Lung (tissue), 12 donors: ENCODE data around the gene KRTAP1-4. TPM values are rescaled to one million over a fixed set of nuclear protein-coding genes. Genes with fewer than 3 reads are reported as not detected.

Experiments
- ATAC-seq: fragments of 200-7000 bp; cut with Tn5 transposase; one replicate; pipeline ENCODE4 v1.9.1; 2020; ENCODE audit warnings: moderate number of reproducible peaks; ENCODE audit not compliant: insufficient read depth, low FRiP score
- DNase-seq, 3 donors: peaks; one replicate each; pipeline ENCODE4 v3.0.0-alpha.2; 2013 to 2017
- H3K27ac ChIP-seq, 2 donors: one replicate each; pipeline ENCODE4 v1.5.1; 2013; ENCODE audit warnings: mild to moderate bottlenecking in 2 of 2, moderate library complexity in 2 of 2, control low read depth in 1 of 2, inconsistent platforms in 1 of 2, low read depth in 1 of 2, low read length in 1 of 2
- H3K27me3 ChIP-seq, 3 donors: one replicate each; pipeline ENCODE4 v1.5.1; 2013; ENCODE audit warnings: low read length in 2 of 3; ENCODE audit not compliant: control insufficient read depth in 3 of 3, insufficient read depth in 3 of 3
- H3K36me3 ChIP-seq, 4 donors: one replicate each; pipeline ENCODE4 v1.5.1; 2013; ENCODE audit warnings: low read length in 4 of 4, mild to moderate bottlenecking in 1 of 4, moderate library complexity in 1 of 4; ENCODE audit not compliant: control insufficient read depth in 4 of 4, insufficient read depth in 4 of 4
- H3K4me1 ChIP-seq, 5 donors: one replicate each; pipeline ENCODE4 v1.5.1; 2013; ENCODE audit warnings: low read length in 5 of 5, mild to moderate bottlenecking in 2 of 5, moderate library complexity in 1 of 5; ENCODE audit not compliant: control insufficient read depth in 5 of 5, insufficient read depth in 5 of 5
- H3K4me3 ChIP-seq: one replicate; pipeline ENCODE4 v1.5.1; 2013; ENCODE audit warnings: mild to moderate bottlenecking, control low read depth, moderate library complexity
- H3K9ac ChIP-seq, 2 donors: one replicate each; pipeline ENCODE4 v1.5.1; 2013; ENCODE audit warnings: low read length in 2 of 2, control low read depth in 1 of 2; ENCODE audit not compliant: insufficient read depth in 1 of 2
- H3K9me3 ChIP-seq, 4 donors: one replicate each; pipeline ENCODE4 v1.5.1; 2013; ENCODE audit warnings: low read length in 3 of 4, mild to moderate bottlenecking in 1 of 4, moderate library complexity in 1 of 4; ENCODE audit not compliant: control insufficient read depth in 4 of 4, insufficient read depth in 3 of 4
- WGBS, 2 donors: extraction: QIAGEN DNeasy Blood & Tissue Kit; methylation state at CpG; one replicate each; pipeline ENCODE4 v1.1.7; 2013; 5-methylcytosine and 5-hydroxymethylcytosine counted together
- polyA plus RNA-seq, 2 donors: library from polyadenylated mRNA; stranded (reverse); fragments of 200-250 nt; gene quantifications; one replicate each; pipeline ENCODE4 v1.2.1, GENCODE V29; 2013
- total RNA-seq, 2 donors: library from RNA; depleted of rRNA in 1 of 2; stranded (reverse); fragments of >200 nt in 1 of 2; gene quantifications; one replicate each; pipeline ENCODE4 v1.2.1, GENCODE V29; 2014 to 2021
- TF ChIP-seq, protein P1 (sequence below): IDR thresholded peaks from 2 replicates; pipeline ENCODE4 v1.5.1; 2012; ENCODE audit warnings: mild to moderate bottlenecking; ENCODE audit errors: control extremely low read depth, extremely low read depth
- donor health status: control.
- donor health status: control.
- donor health status: Bipolar disorder and iron deficiency.
- donor health status: healthy.
- donor health status: DM: yes; HTN: yes; CAD: no.

KRTAP1-4 gene
- total and polyA plus RNA-seq, 4 donors, result not detected

GRCh38 chr17:40997361-40997760 is 32.6 kb downstream of the KRTAP1-4 start:
- no peak overlapping the region for H3K27ac ChIP-seq
- no peak for ATAC-seq
- H3K27me3 ChIP-seq, result peaks cover 0 to 2% (median 2%) of the 10 kb centered on the region in 3 donors
- TF ChIP-seq, protein P1, sequence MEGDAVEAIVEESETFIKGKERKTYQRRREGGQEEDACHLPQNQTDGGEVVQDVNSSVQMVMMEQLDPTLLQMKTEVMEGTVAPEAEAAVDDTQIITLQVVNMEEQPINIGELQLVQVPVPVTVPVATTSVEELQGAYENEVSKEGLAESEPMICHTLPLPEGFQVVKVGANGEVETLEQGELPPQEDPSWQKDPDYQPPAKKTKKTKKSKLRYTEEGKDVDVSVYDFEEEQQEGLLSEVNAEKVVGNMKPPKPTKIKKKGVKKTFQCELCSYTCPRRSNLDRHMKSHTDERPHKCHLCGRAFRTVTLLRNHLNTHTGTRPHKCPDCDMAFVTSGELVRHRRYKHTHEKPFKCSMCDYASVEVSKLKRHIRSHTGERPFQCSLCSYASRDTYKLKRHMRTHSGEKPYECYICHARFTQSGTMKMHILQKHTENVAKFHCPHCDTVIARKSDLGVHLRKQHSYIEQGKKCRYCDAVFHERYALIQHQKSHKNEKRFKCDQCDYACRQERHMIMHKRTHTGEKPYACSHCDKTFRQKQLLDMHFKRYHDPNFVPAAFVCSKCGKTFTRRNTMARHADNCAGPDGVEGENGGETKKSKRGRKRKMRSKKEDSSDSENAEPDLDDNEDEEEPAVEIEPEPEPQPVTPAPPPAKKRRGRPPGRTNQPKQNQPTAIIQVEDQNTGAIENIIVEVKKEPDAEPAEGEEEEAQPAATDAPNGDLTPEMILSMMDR, result no peak
- DNase-seq, result no peak
- no peaks in the 10 kb centered on the region for H3K9me3 ChIP-seq
- no peaks in the 10 kb centered on the region for H3K36me3 ChIP-seq
- no peak overlapping the region for H3K4me3 ChIP-seq
- H3K4me1 ChIP-seq, result no peaks in the 10 kb centered on the region
- WGBS, 2 donors, result 64 to 85% methylated on average over 2 of the region's 2 CpGs
- no peak overlapping the region for H3K9ac ChIP-seq

GRCh38 chr17:40996829-40997228 is 33.2 kb downstream of the KRTAP1-4 start:
- Histone ChIP-seq H3K9ac (no peak overlapping the region), H3K27me3 (peaks cover 0 to 2% (median 2%) of the 10 kb centered on the region in 3 donors), H3K9me3 (no peaks in the 10 kb centered on the region), H3K4me1 (no peaks in the 10 kb centered on the region), H3K4me3 (no peak overlapping the region), H3K27ac (no peak overlapping the region), H3K36me3 (no peaks in the 10 kb centered on the region)
- WGBS, 2 donors, result 82 to 92% methylated on average over 4 of the region's 4 CpGs
- DNase-seq, result no peak
- no peak for ATAC-seq
- TF ChIP-seq, protein P1, result no peak

DNA sequence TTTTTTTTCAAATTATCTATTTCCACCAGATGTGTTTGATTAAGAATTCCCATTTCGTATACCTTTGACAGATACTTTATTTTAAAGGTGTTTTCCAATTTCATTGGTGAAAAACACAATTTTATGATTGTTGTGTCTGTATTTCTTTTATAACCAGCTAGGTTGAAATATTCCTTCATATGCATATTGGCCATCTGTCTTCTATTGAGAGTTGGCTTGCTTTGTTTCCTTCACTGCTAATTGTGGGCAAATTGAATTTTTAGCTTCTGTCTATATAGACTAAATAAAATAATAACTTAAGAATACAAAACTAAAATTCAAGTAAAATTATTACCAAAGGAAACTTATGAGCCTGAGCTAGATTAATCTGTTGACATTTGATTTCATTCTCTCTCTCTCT is 34.9 kb downstream of the KRTAP1-4 start:
- no peak for ATAC-seq
- 59 to 65% methylated on average over 1 of the region's 1 CpG for WGBS, 2 donors
- no peak overlapping the region for H3K27ac ChIP-seq
- TF ChIP-seq, protein P1, result no peak
- no peak overlapping the region for H3K9ac ChIP-seq
- DNase-seq, result no peak
- no peak overlapping the region for H3K4me3 ChIP-seq
- H3K27me3 ChIP-seq, result peaks cover 0 to 2% (median 2%) of the 10 kb centered on the region in 3 donors
- no peaks in the 10 kb centered on the region for H3K4me1 ChIP-seq
- H3K36me3 ChIP-seq, result no peaks in the 10 kb centered on the region
- peaks cover 0 to 4% (median 0%) of the 10 kb centered on the region in 4 donors for H3K9me3 ChIP-seq

- H3K27me3 ChIP-seq, result peaks cover 0 to 2% (median 2%) of the 10 kb centered on the region in 3 donors
- TF ChIP-seq, protein P1, result no peak
- peaks cover 0 to 4% (median 0%) of the 10 kb centered on the region in 4 donors for H3K9me3 ChIP-seq
- H3K4me3 ChIP-seq, result no peak within 1 kb of the TSS
- no peaks in the 10 kb centered on the region for H3K4me1 ChIP-seq
- no peak within 1 kb of the TSS for H3K27ac ChIP-seq
- DNase-seq, result no peak
- ATAC-seq, result no peak
- 58 to 59% methylated on average over 4 of the region's 4 CpGs for WGBS, 2 donors
- H3K36me3 ChIP-seq, result no peaks in the 10 kb centered on the region
- no peak within 1 kb of the TSS for H3K9ac ChIP-seq
Measured at GRCh38 chr17:40993839-40994238, 36.2 kb downstream of the KRTAP1-4 start, which contains the start of gene KRTAP3-3. TSS of gene KRTAP3-3 (minus strand) at chr17:40994164. CDS start at chr17:40994097, 67 bp downstream.
